ENCODE data around the gene RABEPK. TPM values are rescaled to one million over a fixed set of nuclear protein-coding genes. Genes with fewer than 3 reads are reported as not detected.
A peak's percentile ranks its signal among the peaks of the same experiment; 100 is the strongest.

The RABEPK gene
- total RNA-seq, 4 donors from 2014 or later: 11.0 to 17.3 (median 15.4) TPM

- intact Hi-C loops (cut with DNase I): no loop called here
Measured at GRCh38 chr9:125269014-125269397, 68.7 kb downstream of the RABEPK start.

GRCh38 chr9:125271081-125271480, 70.7 kb downstream of the RABEPK start:
- intact Hi-C loops (cut with DNase I): no loop called here
- TF ChIP-seq CTCF (IDR thresholded peaks at IDR 0.05): no peak
- TF ChIP-seq POLR2A (IDR thresholded peaks at IDR 0.05): no peak
- no peak for DNase-seq
- Histone ChIP-seq H3K9me3 (no peaks in the 10 kb centered on the region), H3K4me3 (replicated peaks in 1 of 3) (no peak overlapping the region), H3K4me1 (peaks cover 25 to 31% of the 10 kb centered on the region in 2 donors), H3K36me3 (no peaks in the 10 kb centered on the region), H3K27me3 (no peaks in the 10 kb centered on the region), H3K27ac (peak overlapping the region in 1 of 3 donors; percentile 41)
- 88 to 90% methylated on average over 5 of the region's 5 CpGs for WGBS, 2 donors

More at GRCh38 chr9:125269014-125269397, 68.7 kb downstream of the RABEPK start:
- H3K27me3 ChIP-seq: no peaks in the 10 kb centered on the region
- peak overlapping the region; percentile 51 to 71 (median 57) for H3K27ac ChIP-seq
- TF ChIP-seq CTCF (IDR thresholded peaks at IDR 0.05): no peak
- TF ChIP-seq POLR2A (IDR thresholded peaks at IDR 0.05): no peak
- H3K36me3 ChIP-seq: no peaks in the 10 kb centered on the region
- H3K9me3 ChIP-seq: no peaks in the 10 kb centered on the region
- no peak overlapping the region for H3K4me3 ChIP-seq (replicated peaks in 1 of 3)
- no peak for DNase-seq
- 87 to 93% methylated on average over 1 of the region's 1 CpG for WGBS, 2 donors
- peaks cover 34 to 37% of the 10 kb centered on the region in 2 donors for H3K4me1 ChIP-seq

DNA sequence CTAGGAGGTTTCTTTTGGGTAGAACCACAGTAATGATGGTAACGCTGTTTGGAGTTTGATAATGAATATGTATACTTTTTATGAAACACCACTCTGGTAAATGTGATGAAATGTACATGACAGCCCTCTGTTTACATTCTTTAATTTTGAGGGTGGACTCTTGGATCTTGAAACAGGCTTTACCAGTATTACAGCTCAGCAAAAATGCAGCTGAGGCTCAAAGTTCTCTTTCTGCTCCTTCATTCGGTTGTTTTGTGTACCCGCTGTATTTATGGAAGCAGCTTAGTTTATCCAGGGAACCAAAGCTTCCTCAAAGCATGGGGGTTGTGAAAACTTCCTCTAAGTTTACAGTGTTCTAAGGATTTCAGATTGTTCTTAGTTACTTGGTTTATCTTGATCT, 72.4 kb downstream of the RABEPK start:
- Histone ChIP-seq H3K9me3 (no peaks in the 10 kb centered on the region), H3K27ac (peak overlapping the region in 1 of 3 donors; percentile 41), H3K4me1 (peaks cover 30 to 33% of the 10 kb centered on the region in 2 donors), H3K4me3 (replicated peaks in 1 of 3) (no peak overlapping the region), H3K27me3 (no peaks in the 10 kb centered on the region), H3K36me3 (no peaks in the 10 kb centered on the region)
- TF ChIP-seq CTCF (IDR thresholded peaks at IDR 0.05) (no peak), POLR2A (IDR thresholded peaks at IDR 0.05) (no peak)
- intact Hi-C loops (cut with DNase I): no loop called here
- no peak for DNase-seq
- WGBS, 2 donors: 59 to 70% methylated on average over 3 of the region's 3 CpGs

GRCh38 chr9:125276771-125277170, 76.4 kb downstream of the RABEPK start:
- no peak for TF ChIP-seq CTCF (IDR thresholded peaks at IDR 0.05)
- intact Hi-C loops (cut with DNase I): no loop called here
- H3K36me3 ChIP-seq: no peaks in the 10 kb centered on the region
- H3K27ac ChIP-seq: no peak overlapping the region
- peaks cover 17 to 27% of the 10 kb centered on the region in 2 donors for H3K4me1 ChIP-seq
- no peaks in the 10 kb centered on the region for H3K9me3 ChIP-seq
- H3K27me3 ChIP-seq: no peaks in the 10 kb centered on the region
- no peak overlapping the region for H3K4me3 ChIP-seq (replicated peaks in 1 of 3)
- DNase-seq: no peak
- WGBS, 2 donors: 97 to 99% methylated on average over 4 of the region's 4 CpGs

- intact Hi-C loops (cut with DNase I): no loop called here
- no peak overlapping the region for H3K27ac ChIP-seq
- H3K27me3 ChIP-seq: no peaks in the 10 kb centered on the region
- no peak overlapping the region for H3K4me3 ChIP-seq (replicated peaks in 1 of 3)
- TF ChIP-seq CTCF (IDR thresholded peaks at IDR 0.05) (no peak), POLR2A (IDR thresholded peaks at IDR 0.05) (no peak)
- H3K4me1 ChIP-seq: peaks cover 17 to 24% of the 10 kb centered on the region in 2 donors
- H3K9me3 ChIP-seq: no peaks in the 10 kb centered on the region
- no peak for DNase-seq
- H3K36me3 ChIP-seq: no peaks in the 10 kb centered on the region
Measured at GRCh38 chr9:125277411-125277810, 77.1 kb downstream of the RABEPK start.
